Duodenal mucosa (tissue), 2 donors: ENCODE results near the gene LMO3.

ENCODE experiments used
- H3K27ac ChIP-seq: one replicate; pipeline ENCODE4 v1.7.0; 2013; ENCODE audit warnings: low read depth, low read length
- H3K27me3 ChIP-seq, 2 donors: one replicate each; pipeline ENCODE4 v1.7.0; 2013; ENCODE audit warnings: low read length in 2 of 2, control low read depth in 1 of 2; ENCODE audit not compliant: insufficient read depth in 2 of 2, control insufficient read depth in 1 of 2
- H3K36me3 ChIP-seq, 2 donors: one replicate each; pipeline ENCODE4 v1.7.0; 2013; ENCODE audit warnings: low read length in 2 of 2, control low read depth in 1 of 2; ENCODE audit not compliant: insufficient read depth in 2 of 2, control insufficient read depth in 1 of 2
- H3K4me1 ChIP-seq, 2 donors: one replicate each; pipeline ENCODE4 v1.7.0; 2013; ENCODE audit warnings: low read length in 2 of 2, control low read depth in 1 of 2; ENCODE audit not compliant: insufficient read depth in 2 of 2, control insufficient read depth in 1 of 2
- H3K4me3 ChIP-seq, 2 donors: one replicate each; pipeline ENCODE4 v1.7.0; 2013; ENCODE audit warnings: low read length in 2 of 2, low read depth in 1 of 2
- H3K9ac ChIP-seq, 2 donors: one replicate each; pipeline ENCODE4 v1.7.0; 2013; ENCODE audit warnings: low read length in 2 of 2, low read depth in 1 of 2
- H3K9me3 ChIP-seq, 2 donors: one replicate each; pipeline ENCODE4 v1.7.0; 2013; ENCODE audit warnings: low read length in 2 of 2, control low read depth in 1 of 2; ENCODE audit not compliant: control insufficient read depth in 1 of 2

The LMO3 gene

GRCh38 chr12:16606117-16606200 is at the start of gene LMO3:
TSS of gene LMO3 (minus strand) at chr12:16606162. CDS start at chr12:16600860, 5,302 bp downstream.
- H3K9ac ChIP-seq = peak within 1 kb of the TSS in 1 of 2 donors; percentile 24
- peak within 1 kb of the TSS; percentile 64 to 69 for H3K4me3 ChIP-seq
- H3K27ac ChIP-seq = no peak within 1 kb of the TSS
- peaks cover 0 to 10% of the 10 kb centered on the region in 2 donors for H3K4me1 ChIP-seq
- no peaks in the 10 kb centered on the region for H3K9me3 ChIP-seq
- peaks cover 33 to 51% of the 10 kb centered on the region in 2 donors for H3K27me3 ChIP-seq
- no peaks in the 10 kb centered on the region for H3K36me3 ChIP-seq

GRCh38 chr12:16636435-16637055 is 30.6 kb upstream of the LMO3 start:
- Histone ChIP-seq H3K27ac (no peak overlapping the region), H3K9ac (no peak overlapping the region), H3K27me3 (no peaks in the 10 kb centered on the region), H3K36me3 (no peaks in the 10 kb centered on the region), H3K4me3 (no peak overlapping the region), H3K4me1 (no peaks in the 10 kb centered on the region), H3K9me3 (no peaks in the 10 kb centered on the region)

GRCh38 chr12:16634786-16635185 is 28.8 kb upstream of the LMO3 start:
- no peaks in the 10 kb centered on the region for H3K36me3 ChIP-seq
- H3K9me3 ChIP-seq = no peaks in the 10 kb centered on the region
- no peaks in the 10 kb centered on the region for H3K27me3 ChIP-seq
- no peak overlapping the region for H3K9ac ChIP-seq
- no peak overlapping the region for H3K4me3 ChIP-seq
- no peaks in the 10 kb centered on the region for H3K4me1 ChIP-seq
- no peak overlapping the region for H3K27ac ChIP-seq

- Histone ChIP-seq H3K4me1 (no peaks in the 10 kb centered on the region), H3K9me3 (no peaks in the 10 kb centered on the region), H3K36me3 (no peaks in the 10 kb centered on the region), H3K4me3 (no peak overlapping the region), H3K27ac (no peak overlapping the region), H3K27me3 (no peaks in the 10 kb centered on the region), H3K9ac (no peak overlapping the region)
Observed at GRCh38 chr12:16626991-16627390, 21.0 kb upstream of the LMO3 start.

GRCh38 chr12:16622338-16622737 is 16.4 kb upstream of the LMO3 start:
- no peak overlapping the region for H3K9ac ChIP-seq
- no peaks in the 10 kb centered on the region for H3K9me3 ChIP-seq
- no peaks in the 10 kb centered on the region for H3K4me1 ChIP-seq
- H3K27ac ChIP-seq = no peak overlapping the region
- H3K27me3 ChIP-seq = no peaks in the 10 kb centered on the region
- no peak overlapping the region for H3K4me3 ChIP-seq
- no peaks in the 10 kb centered on the region for H3K36me3 ChIP-seq

GRCh38 chr12:16619537-16619936 is 13.6 kb upstream of the LMO3 start:
- H3K4me3 ChIP-seq = no peak overlapping the region
- H3K36me3 ChIP-seq = no peaks in the 10 kb centered on the region
- no peaks in the 10 kb centered on the region for H3K27me3 ChIP-seq
- H3K9me3 ChIP-seq = no peaks in the 10 kb centered on the region
- H3K9ac ChIP-seq = no peak overlapping the region
- no peak overlapping the region for H3K27ac ChIP-seq
- H3K4me1 ChIP-seq = no peaks in the 10 kb centered on the region

- Histone ChIP-seq H3K27ac (no peak overlapping the region), H3K36me3 (no peaks in the 10 kb centered on the region), H3K4me3 (no peak overlapping the region), H3K9ac (no peak overlapping the region), H3K27me3 (no peaks in the 10 kb centered on the region), H3K9me3 (no peaks in the 10 kb centered on the region), H3K4me1 (no peaks in the 10 kb centered on the region)
Observed at GRCh38 chr12:16618256-16618655, 12.3 kb upstream of the LMO3 start.

GRCh38 chr12:16613199-16613598 is 7.2 kb upstream of the LMO3 start:
- no peaks in the 10 kb centered on the region for H3K36me3 ChIP-seq
- no peak overlapping the region for H3K27ac ChIP-seq
- H3K9me3 ChIP-seq = no peaks in the 10 kb centered on the region
- no peak overlapping the region for H3K9ac ChIP-seq
- no peak overlapping the region for H3K4me3 ChIP-seq
- peaks cover 13 to 16% of the 10 kb centered on the region in 2 donors for H3K27me3 ChIP-seq
- no peaks in the 10 kb centered on the region for H3K4me1 ChIP-seq

- H3K9me3 ChIP-seq = no peaks in the 10 kb centered on the region
- no peak overlapping the region for H3K27ac ChIP-seq
- peaks cover 16 to 20% of the 10 kb centered on the region in 2 donors for H3K27me3 ChIP-seq
- H3K9ac ChIP-seq = no peak overlapping the region
- H3K36me3 ChIP-seq = no peaks in the 10 kb centered on the region
- no peaks in the 10 kb centered on the region for H3K4me1 ChIP-seq
- H3K4me3 ChIP-seq = no peak overlapping the region
Observed at GRCh38 chr12:16612647-16613046, 6.7 kb upstream of the LMO3 start.

GRCh38 chr12:16611146-16611545 is 5.2 kb upstream of the LMO3 start:
- Histone ChIP-seq H3K4me3 (no peak overlapping the region), H3K27ac (no peak overlapping the region), H3K9me3 (no peaks in the 10 kb centered on the region), H3K27me3 (peaks cover 23 to 32% of the 10 kb centered on the region in 2 donors), H3K9ac (no peak overlapping the region), H3K4me1 (peaks cover 0 to 3% of the 10 kb centered on the region in 2 donors), H3K36me3 (no peaks in the 10 kb centered on the region)

- Histone ChIP-seq H3K27ac (no peak overlapping the region), H3K36me3 (no peaks in the 10 kb centered on the region), H3K9me3 (no peaks in the 10 kb centered on the region), H3K9ac (no peak overlapping the region), H3K4me3 (no peak overlapping the region), H3K4me1 (peaks cover 0 to 7% of the 10 kb centered on the region in 2 donors), H3K27me3 (peaks cover 25 to 36% of the 10 kb centered on the region in 2 donors)
Observed at GRCh38 chr12:16610743-16611142, 4.8 kb upstream of the LMO3 start.
